ENCODE data around the gene NBEAL2.
"Not testable (repeated sequence)": the region's sequence is repeated elsewhere in the genome, so short reads cannot be mapped to it uniquely, and the experiment has no call there.

Gene NBEAL2

DNA sequence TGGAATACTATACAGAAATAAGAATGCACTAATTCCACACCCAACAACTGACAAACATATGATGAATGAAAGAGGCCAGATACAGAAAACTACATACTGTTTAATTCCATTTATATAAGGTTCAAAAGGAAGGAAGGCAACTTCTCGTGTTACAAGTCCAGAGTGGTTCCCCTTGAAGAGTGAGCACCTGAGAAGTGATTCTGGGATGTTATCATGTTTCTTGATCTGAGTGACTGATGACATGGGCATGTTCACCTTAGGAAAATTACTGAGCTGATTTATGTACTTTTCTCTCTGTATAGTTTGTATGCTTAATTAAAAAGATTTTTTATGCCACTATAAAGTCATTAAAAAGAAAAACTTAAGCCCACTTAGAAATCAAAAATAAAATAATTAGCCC is 16.5 kb upstream of the NBEAL2 start:
- no peak for DNase-seq

DNA sequence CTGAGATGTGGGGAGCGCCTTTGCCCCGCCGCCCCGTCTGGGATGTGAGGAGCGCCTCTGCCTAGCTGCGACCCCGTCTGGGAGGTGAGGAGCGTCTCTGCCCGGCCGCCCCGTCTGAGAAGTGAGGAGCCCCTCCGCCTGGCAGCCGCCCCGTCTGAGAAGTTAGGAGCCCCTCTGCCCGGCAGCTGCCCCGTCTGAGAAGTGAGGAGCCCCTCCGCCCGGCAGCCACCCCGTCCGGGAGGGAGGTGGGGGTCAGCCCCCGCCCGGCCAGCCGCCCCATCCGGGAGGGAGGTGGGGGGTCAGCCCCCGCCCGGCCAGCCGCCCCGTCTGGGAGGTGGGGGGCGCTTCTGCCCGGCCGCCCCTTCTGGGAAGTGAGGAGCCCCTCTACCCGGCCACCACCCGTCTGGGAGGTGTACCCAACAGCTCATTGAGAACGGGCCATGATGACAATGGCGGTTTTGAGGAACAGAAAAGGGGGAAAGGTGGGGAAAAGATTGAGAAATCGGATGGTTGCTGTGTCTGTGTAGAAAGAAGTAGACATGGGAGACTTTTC is 15.4 kb upstream of the NBEAL2 start:
- DNase-seq, result not testable (repeated sequence)

DNA sequence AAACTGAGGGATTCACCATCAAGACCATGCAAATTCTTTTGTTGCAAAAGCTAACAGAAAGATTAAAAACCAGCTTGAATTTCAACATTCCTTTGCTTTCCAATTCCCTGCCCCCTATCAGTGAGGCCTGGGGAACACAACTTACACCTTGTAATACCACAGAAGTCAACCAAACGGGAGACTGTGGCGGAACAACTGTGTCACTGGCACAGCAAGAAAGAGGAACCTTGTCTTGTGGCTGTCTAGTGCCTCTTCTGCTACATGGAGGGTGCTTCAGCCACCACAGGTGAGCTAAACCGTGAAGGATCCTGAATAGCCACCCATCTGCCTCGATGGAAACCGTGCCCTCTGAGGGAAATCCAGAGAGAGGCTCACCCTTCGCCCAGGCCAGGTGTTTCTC is 14.3 kb upstream of the NBEAL2 start:
- no peak for DNase-seq

DNA sequence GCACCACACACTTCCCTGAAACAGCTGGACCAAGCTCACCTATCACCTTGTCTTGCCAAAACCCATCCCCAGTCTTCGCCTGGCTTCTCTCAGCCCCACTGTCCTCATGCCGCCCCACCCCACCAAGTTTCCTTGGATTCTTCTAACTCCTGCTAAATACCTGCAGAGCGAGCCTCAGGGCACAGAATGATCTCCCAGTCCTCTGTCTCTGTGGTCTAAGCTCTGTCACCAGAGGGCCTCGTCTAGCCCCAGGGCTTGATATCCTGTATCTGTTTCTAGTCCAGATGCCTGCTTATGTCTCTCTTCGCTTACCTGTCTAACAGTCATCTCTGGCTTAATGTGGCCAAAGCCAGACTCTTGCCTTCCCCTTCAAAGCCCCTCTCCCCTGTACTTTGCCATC is 12.7 kb upstream of the NBEAL2 start:
- peak; percentile 3 for DNase-seq

DNA sequence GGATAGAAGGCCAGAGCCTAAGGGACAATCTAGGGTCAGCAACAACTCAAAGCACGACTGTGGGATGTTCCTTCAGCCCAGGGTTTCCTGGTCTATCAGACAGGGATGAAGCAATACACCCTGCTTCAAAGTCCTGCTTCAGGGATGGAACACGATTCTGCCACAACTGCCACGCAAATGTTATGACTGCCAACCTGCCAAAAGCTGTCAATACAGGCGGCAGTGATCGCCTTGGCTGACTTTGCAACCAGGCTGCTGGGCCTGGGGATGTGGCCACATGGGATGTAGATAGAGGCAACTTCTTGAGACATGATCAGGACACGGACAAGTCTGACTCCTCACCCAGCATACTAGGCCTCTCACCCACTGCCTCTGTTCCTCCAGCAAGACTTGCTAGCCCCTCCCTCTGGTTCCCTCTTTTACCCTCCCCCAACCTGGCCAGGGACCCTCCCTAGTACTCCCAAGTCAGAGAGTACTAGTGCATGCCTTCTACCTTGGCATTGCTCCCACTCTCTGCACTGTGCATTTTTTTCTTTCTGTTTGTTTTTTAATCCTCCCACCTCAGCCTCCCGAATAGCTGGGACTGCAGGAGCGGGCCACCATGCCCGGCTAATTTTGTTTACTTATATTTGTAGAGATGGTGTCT is 10.6 kb upstream of the NBEAL2 start:
- no peak for DNase-seq

DNA sequence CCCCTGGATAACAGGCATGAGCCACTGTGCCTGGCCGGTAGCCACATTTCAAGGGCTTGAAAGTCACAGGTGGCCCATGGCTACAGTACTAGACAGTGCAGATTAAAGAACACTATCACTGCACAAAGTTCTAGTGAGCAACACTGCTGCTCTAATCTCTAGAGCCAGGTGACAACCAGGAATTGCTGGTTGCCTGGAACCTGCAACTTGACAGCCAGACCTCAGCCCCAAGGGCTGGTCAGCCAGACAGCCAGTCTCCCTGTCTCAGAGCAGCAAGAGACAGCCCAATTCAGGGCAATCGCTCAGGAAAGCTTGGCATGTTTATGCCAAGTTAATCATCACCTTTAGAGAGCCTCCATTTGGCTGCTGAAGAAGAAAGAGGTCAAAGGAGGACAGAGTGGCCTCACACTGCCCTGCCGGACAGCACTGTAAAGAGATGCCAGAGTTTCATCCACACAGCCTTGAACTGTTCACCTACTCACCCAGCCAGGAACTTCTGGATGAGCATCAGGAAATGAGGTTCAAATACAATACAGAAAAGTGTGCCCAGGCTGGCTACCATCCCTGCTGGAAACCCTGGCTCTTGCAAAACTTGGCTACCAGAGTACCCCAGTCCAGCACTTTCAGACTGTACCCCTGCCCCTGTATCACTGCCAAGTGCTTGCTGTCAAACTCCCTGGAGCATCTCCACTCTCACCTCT is 8.9 kb upstream of the NBEAL2 start:
- no peak for DNase-seq

DNA sequence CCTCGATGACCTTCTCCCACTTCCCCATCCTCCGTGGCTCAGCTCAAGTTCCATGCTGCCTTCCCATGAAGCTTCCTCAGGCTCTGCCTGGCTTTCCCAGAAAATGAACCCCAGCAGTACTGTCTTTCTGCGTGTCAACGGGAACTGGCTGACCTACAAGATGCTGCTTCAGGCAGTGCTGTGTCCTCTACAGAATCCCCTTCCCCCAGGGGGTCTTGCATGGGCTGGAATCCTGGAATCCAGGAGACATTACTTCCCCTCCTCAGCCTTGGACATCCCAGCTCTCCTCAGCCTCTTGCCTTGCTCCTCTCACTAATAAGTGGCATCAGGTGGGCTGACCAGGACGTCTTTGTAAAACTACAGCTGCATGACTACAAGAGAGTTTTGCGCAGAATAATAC is 8.3 kb upstream of the NBEAL2 start:
- DNase-seq, result no peak

DNA sequence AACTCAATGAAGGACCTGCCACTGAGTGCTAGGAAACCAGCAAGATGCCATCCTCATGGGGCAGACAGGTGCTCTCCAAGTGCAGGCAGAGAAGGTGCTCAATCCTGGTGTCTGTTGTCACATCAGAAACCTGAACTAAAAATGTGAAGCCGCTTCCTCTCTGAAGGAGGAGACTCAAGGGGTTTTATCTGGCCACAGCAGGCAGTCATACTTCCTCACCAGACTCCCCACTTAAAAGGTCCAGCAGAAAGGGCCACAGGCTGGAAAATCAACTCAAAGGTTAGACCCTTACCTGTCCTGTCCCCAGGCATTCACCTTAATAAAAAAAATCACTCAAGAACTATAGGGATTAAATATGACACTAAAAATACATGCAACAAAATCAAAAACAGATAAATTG is 7.7 kb upstream of the NBEAL2 start:
- DNase-seq, result no peak

DNA sequence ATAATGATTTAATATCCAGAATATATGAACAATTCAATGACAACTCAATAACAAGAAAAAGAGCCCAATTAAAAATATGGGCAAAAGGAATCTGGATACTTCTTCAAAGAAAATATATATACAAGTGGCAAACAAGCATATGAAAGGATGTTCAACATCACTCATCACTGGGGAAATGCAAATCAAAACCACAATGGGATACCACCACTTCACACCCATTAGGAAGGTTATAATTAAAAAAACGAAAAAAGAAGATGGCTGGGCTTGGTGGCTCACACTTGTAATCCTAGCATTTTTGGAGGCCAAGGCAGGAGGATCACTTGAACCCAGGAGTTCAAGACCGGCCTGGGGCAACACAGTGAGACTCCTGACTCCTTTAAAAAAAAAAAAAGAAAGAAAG is 7.1 kb upstream of the NBEAL2 start:
- no peak for DNase-seq

DNA sequence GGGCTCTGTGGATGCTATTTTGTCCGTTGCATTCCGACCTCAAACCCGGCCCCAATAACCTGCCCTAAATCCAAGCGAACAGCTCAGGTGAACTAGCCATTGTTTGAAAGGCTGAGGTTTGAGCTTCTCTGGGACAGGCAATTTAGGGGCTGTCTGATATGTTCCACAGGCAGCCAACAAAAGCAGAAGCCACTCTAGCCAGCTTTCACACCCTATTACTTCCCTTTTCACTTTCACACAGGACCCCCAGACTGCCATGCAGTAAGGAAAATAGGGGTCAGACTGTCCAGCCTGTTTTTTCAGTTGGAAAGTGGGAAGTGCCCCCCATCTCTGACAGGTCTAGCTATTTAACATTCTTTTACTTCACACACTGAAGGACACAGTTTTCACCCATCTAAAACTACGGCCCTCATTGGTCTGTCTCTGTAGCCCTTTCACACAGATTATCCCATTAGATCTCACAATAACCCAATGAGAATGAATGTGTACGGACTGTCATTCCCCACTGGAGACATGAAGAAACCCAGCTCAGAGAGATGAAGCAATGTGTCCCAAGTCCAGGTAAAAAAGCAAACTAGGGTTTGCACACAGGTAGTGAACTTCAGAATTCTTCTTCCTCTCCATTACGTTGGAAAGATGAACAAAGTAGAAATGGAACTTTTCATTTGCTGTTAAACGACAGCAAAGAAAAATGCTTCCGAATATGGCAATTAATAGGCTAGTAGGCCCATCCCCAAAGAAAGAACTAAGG is 4.9 kb upstream of the NBEAL2 start:
- no peak for DNase-seq

DNA sequence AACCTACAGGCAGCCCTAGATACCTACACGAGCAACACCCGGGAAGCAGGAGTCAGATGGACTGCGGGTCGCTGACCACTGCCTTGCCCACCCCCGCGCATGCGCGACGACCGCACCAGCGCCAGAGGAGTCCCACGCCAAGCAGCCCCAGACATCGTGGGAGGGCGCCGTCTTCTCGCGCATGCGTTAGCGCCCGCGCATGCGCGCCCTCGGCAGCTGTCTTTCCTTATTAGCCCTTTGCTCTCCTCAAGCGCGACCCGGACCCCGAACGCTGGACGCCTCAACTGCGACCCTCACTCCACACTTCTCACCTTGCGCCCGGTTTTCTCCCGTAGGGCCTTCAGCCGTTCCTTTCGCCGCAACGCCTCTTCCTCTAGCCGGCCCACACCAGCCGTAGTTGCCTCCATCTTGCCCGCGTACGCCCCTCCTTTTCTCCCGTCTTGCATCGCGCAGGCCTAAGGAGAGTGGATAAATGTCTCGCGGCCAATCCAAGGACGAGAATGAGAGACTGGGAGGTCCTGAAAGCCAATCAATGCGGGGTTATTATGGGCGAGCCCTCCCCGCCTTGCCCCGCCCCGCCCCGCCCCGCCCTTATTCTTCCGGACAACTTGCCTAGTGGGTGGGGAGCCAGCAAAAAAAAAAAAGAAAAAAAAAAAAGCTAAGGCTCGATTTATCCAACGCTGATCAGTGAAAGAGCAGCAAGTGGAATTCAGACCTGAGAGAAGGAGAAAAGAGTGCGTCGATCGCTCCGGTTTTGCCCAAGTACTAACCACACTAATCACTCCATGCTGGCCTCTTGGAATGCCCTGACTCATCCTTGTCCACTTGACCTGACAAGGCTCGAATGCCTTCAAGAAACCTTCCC is 2.9 kb upstream of the NBEAL2 start, which contains the start of gene CCDC12:
Gene CCDC12, minus strand, starts transcription at position 420 of the 865 bp plus-strand sequence. Its CDS starts 13 bp downstream, at position 407.
- DNase-seq, result peak; percentile 95

DNA sequence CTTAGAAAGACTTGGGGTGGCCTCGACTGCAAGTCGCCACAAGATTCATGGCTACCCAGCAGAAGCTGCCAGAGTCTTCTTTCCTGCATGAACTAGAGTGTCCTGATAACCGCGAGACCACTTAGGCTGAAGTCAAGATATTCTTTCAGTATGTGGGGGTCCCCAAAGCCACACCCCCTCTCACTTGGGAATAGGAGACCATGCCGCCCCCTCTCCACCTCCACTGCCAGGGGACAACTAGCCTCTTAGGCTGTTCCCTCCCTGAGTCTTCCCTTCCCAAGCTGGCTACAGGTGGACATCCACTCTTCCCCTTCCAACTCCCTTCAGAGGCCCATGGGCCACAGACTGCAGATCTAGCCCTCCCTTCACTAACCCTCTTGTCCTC is 1.7 kb upstream of the NBEAL2 start:
- no peak for DNase-seq

DNA sequence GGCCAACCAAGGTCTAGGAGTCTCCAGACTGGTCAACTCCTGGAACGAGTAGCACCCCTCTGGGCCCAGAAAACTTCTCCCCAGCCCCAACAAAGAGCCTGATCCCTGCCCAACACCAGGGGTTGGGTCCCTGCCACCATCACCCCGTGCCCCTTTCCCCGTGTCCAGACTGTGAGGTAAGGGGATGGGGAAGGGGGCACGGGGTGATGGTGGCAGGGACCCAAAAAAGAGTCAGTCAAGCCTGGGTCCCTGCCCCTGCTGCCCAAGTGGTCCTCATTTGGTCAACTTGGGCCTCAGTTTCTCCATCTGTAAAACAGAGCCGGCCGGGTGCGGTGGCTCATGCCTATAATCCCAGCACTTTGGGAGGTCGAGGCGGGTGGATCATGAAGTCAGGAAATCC is 1.1 kb upstream of the NBEAL2 start:
- no peak for DNase-seq

DNA sequence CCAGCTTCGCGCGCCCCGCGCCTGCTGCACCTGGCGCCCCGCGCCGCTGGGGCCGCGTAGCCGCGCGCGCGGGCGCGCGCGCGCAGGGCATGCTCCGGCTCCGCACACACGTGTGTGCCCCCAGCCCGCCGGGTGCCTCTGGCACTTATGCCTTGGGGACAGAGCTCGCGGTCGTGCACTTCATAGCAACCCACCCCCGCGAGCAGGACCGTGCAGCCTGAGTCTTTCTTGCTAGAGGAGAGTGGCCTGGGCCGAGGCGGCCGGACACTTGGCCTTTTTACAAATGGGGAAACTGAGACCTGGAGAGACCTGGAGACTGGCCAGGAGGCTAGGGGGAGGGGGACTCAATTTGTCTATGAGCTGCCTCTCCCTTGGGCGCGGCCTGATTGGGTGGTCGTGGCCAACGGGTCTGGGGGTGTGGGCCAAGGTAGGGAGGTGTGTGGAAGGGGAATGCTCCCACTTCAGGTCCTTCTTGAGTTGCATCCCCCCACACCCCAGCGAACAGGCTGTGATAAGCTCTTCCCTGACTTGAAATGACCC is 562 bp downstream of the NBEAL2 start:
- peak; percentile 67 for DNase-seq

DNA sequence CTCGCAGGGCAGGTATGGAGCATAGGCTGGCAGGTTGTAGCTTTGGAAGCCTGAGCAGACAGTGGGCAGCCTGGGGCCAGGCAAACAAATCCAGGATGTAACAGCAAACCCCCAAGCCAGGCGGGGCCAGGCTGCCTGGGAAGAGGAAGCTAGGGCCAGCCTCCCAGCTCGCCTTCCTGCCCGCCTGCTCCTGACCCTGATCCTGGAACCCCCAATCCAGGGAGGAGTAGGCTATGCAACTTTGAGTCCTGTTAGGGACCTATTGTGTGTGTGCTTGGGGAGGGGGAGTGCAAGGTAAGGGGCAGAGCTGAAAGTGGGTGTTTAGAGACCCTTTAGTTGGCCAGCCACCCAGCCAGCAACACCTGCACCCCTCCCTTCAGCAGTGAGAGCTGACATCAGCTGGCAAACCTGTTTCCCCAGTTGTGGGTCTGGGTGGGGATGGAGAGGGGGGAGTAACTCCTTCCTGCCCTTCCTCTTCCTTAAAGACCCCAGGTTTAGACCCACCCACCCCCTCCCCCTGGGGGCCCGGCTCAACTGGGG is 2.5 kb downstream of the NBEAL2 start:
- DNase-seq, result peak; percentile 9

DNA sequence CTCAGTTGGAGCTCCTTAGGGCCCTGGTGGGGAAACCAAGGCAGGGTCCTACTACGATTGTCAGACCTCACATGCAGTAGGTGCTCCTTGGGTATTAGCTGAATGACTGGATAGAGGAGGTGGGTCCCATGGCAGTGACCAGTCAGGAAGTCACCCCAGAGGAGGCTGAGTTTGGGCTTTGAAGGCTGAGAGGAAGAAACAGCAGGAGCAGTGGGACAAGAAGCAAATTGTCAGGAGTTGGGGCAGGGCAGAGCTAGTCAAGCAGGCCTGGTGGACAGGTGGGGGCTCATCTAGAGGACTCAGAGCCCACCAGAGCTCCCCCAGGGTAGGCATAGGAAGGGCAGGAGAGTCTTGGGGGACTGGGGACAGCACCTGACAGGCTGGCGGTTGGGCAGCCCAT is 3.1 kb downstream of the NBEAL2 start:
- no peak for DNase-seq

DNA sequence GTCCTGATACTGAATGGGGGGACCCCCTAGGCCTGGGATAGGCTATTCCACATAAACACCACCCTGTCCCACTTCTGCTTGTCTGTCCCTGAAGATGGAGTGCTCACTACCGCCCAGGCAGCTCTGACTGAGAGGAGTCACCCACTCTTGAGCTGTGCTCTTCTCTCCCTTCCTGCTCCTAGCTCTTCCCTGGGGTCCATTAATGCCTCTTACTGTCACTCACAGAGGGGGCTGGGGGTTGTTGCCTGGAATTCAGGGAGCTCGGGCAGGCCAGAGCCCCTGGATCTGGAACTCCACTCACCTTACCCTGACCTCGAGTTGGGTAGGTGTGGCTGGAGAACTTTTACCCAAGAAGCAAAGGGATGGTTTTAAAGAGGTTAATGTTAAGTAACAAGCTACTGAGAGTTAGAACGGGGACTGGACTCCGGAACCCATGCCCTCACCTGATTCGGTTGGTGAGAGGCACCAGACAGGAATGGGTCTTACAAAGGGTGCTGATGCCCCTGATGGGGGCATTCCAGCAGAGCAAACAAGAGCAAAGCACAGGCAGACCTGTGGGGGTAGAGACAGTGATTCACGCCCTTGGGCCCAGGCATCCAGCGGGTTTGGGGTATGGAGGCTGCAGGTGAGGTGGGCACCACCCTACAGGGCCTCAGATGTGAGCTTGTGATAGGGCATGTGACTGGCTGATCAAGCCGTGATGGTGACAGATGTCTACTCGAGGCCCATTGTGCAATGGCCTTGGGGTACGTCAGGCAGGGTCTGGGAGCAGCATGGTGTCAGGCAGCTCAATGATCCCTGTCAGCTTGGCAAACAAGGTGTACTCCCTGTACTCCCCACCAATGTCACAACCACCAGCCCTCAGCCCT is 5.4 kb downstream of the NBEAL2 start:
- DNase-seq, result peak; percentile 6

DNA sequence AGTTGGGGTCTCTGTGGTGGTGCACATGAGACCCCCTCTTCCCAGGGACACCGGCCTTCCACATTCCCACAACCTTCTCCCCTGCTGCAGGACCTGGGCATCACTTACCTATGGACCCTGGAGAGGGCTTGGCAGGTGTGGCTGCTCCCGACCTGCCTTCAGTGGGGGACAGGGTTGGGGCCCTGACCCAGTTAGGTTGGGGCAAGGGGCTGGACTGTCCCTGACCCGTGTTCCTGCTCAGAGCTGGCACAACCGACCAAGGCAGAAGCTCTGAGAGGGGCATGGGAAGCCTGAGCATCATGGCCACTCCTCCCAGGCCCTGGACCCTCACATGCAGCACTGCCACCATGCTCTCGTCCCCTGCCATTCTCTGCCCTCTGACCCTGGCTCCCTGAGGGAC is 6.1 kb downstream of the NBEAL2 start:
- no peak for DNase-seq

DNA sequence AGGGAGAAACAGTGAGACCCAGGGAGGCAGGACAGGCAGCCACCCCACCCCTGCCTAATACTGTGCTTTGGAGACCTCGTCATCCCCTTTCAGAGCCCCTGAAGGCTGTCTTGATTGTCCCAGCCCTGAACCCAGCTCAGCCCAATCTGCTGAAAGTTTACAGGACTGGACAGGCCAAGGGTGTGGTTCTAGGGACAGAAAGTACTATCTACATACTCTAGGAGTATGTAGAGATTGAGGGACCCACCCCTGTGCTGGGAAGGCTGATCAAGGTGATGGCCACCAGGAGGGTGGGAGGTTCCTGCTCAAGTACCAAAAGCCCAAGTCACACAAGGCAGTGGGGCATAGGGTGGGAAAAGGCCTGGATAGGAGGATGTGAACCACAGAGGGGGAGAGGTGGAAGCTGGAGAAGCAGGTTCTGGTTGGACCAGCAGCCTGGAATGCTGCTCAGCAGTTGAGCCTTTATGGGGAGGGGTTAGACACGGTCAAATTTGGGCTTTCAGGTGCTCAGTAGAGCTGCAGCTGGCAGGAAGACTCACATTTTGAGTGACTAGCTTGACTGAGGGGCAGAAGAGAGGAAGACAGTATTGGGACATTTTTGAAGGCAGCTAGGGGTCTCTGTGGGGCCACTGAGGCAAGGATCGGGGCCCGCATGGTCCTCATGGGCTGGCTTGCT is 6.7 kb downstream of the NBEAL2 start:
- no peak for DNase-seq

DNA sequence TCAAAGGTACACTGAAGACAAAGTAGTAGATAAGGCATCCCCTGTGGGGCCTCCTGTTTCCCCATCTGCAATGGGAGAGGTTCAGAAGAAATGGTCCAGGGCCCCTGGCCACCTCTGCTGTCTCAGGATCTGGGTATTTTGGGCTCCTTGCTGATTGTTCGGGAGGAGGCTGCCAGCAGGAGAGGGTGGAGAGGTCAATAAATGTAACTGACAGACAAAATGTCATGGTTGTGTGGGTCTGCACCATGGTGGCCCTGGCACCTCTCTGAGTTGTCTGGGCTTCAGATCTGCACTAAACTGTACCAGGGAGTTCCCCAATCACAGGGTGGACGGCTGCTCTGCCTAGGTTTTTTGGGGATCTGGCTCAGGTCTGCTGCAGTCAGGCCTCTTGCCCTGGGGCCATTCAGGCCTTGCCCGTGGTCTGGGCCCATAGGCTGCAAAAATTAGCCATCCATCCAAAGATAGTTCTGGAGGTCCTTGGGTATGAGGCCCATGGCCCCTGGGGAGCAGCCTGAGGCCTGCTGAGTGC is 7.4 kb downstream of the NBEAL2 start:
- DNase-seq, result no peak

All from NCI-H69 (cell line).